ENCODE measurements around the gene SEMA5A.

DNA sequence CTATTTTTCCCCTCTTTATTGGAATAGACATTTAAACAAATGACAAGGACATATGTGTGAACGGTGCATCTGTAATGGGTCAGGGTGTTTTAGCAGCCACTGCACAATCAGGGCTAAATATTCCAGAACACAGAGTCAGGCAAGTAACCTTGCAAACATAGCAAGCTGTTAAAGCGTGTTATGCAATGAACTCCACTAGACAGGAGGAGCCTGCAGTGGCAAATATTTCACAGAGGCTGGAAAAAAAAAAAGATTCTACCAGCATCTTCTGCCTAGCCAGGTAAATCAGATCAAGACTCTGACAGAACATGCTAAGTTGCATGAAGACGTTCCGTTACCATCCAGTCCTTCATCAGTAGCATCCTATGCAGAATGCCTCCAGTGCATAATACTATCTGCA, 171.8 kb downstream of the SEMA5A start:
- TF ChIP-seq, protein P1, sequence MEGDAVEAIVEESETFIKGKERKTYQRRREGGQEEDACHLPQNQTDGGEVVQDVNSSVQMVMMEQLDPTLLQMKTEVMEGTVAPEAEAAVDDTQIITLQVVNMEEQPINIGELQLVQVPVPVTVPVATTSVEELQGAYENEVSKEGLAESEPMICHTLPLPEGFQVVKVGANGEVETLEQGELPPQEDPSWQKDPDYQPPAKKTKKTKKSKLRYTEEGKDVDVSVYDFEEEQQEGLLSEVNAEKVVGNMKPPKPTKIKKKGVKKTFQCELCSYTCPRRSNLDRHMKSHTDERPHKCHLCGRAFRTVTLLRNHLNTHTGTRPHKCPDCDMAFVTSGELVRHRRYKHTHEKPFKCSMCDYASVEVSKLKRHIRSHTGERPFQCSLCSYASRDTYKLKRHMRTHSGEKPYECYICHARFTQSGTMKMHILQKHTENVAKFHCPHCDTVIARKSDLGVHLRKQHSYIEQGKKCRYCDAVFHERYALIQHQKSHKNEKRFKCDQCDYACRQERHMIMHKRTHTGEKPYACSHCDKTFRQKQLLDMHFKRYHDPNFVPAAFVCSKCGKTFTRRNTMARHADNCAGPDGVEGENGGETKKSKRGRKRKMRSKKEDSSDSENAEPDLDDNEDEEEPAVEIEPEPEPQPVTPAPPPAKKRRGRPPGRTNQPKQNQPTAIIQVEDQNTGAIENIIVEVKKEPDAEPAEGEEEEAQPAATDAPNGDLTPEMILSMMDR (IDR thresholded peaks at IDR 0.05): no peak
- TF ChIP-seq POLR2A (IDR thresholded peaks at IDR 0.05): no peak
- TF ChIP-seq EP300 (IDR thresholded peaks at IDR 0.05): no peak
- TF ChIP-seq POLR2AphosphoS5 (IDR thresholded peaks at IDR 0.05): no peak

All from gastroesophageal sphincter (tissue), 3 donors.